GM23338 (cell line): ENCODE results near the gene TNS3. TPM values are rescaled to one million over a fixed set of nuclear protein-coding genes. Genes with fewer than 3 reads are reported as not detected.

Experiments
- ATAC-seq: fragments of 200-7000 bp; cut with Tn5 transposase; 3 replicates; pipeline ENCODE4 v1.9.1; 2020
- DNase-seq: peaks from one replicate; pipeline ENCODE4 v3.0.0-alpha.2; 2015; ENCODE audit warnings: low spot score
- H2AFZ ChIP-seq: fragments of 200-600 bp; sonication (generic); 2 replicates; pipeline ENCODE4 v1.8.0; 2016; ENCODE audit warnings: antibody characterized with exemption, mild to moderate bottlenecking, moderate library complexity
- H3F3A ChIP-seq: fragments of 200-600 bp; sonication (generic); replicated peaks from 2 replicates; pipeline ENCODE4 v1.8.0; 2017; ENCODE audit warnings: antibody characterized with exemption, mixed run types, low read depth
- H3K27ac ChIP-seq: fragments of 200-600 bp; sonication (generic); 2 replicates; pipeline ENCODE4 v1.6.1; 2016; ENCODE audit warnings: low read depth
- H3K27me3 ChIP-seq: fragments of 200-600 bp; sonication (generic); 2 replicates; pipeline ENCODE4 v1.8.0; 2016; ENCODE audit warnings: mild to moderate bottlenecking, mixed run types, moderate library complexity; ENCODE audit not compliant: insufficient read depth
- H3K36me3 ChIP-seq: fragments of 200-600 bp; sonication (generic); 2 replicates; pipeline ENCODE4 v1.8.0; 2016; ENCODE audit warnings: mild to moderate bottlenecking; ENCODE audit not compliant: insufficient read depth
- H3K4me1 ChIP-seq: fragments of 200-600 bp; sonication (generic); 2 replicates; pipeline ENCODE4 v1.8.0; 2016; ENCODE audit warnings: mild to moderate bottlenecking, moderate library complexity; ENCODE audit not compliant: insufficient read depth
- H3K4me2 ChIP-seq: fragments of 200-600 bp; sonication (generic); 2 replicates; pipeline ENCODE4 v1.7.1; 2017; ENCODE audit warnings: mixed run types
- H3K4me3 ChIP-seq: fragments of 200-600 bp; sonication (generic); 2 replicates; pipeline ENCODE4 v1.6.1; 2016; ENCODE audit warnings: mixed run types
- H3K79me2 ChIP-seq: fragments of 200-600 bp; sonication (generic); replicated peaks from 2 replicates; pipeline ENCODE4 v1.8.0; 2017; ENCODE audit warnings: mild to moderate bottlenecking; ENCODE audit not compliant: insufficient read depth
- H3K9me2 ChIP-seq: fragments of 200-600 bp; sonication (generic); 2 replicates; pipeline ENCODE4 v1.8.0; 2017; ENCODE audit not compliant: insufficient read depth
- H4K20me1 ChIP-seq: fragments of 200-600 bp; sonication (generic); replicated peaks from 2 replicates; pipeline ENCODE4 v1.8.0; 2017; ENCODE audit warnings: mild to moderate bottlenecking; ENCODE audit not compliant: insufficient read depth
- H3K27ac Mint-ChIP-seq: 2 replicates; pipeline ENCODE4 v1.8.0; 2020; ENCODE audit warnings: inconsistent platforms, mild to moderate bottlenecking, moderate library complexity, mixed read lengths
- H3K27me3 Mint-ChIP-seq: 3 replicates; pipeline ENCODE4 v1.8.0; 2022; ENCODE audit warnings: low read depth, mild to moderate bottlenecking, moderate library complexity, mixed read lengths, inconsistent platforms; ENCODE audit not compliant: insufficient read depth, poor library complexity
- H3K36me3 Mint-ChIP-seq: 3 replicates; pipeline ENCODE4 v1.8.0; 2021; ENCODE audit warnings: low read depth, mild to moderate bottlenecking, inconsistent platforms, moderate library complexity, mixed read lengths
- H3K4me1 Mint-ChIP-seq: 3 replicates; pipeline ENCODE4 v1.8.0; 2020; ENCODE audit warnings: mild to moderate bottlenecking, inconsistent platforms, mixed read lengths
- H3K4me3 Mint-ChIP-seq: 3 replicates; pipeline ENCODE4 v1.8.0; 2021; ENCODE audit warnings: moderate library complexity, mild to moderate bottlenecking, inconsistent platforms, mixed read lengths
- H3K9me3 Mint-ChIP-seq: 3 replicates; pipeline ENCODE4 v1.8.0; 2020; ENCODE audit warnings: moderate library complexity, mild to moderate bottlenecking, inconsistent platforms, mixed read lengths
- EZH2phosphoT487 ChIP-seq: fragments of 200-600 bp; sonication (generic); IDR thresholded peaks from one replicate; pipeline ENCODE4 v1.8.1; 2018; ENCODE audit warnings: antibody characterized with exemption; ENCODE audit not compliant: unreplicated experiment
- STAT1 ChIP-seq: IDR thresholded peaks from one replicate; pipeline ENCODE4 v1.6.1; 2016; ENCODE audit warnings: antibody characterized with exemption; ENCODE audit not compliant: unreplicated experiment
- ZNF331 ChIP-seq: fragments of 250-450 bp; sonication (Bioruptor Pico); IDR thresholded peaks from 2 replicates; pipeline ENCODE4 v1.5.0; 2020; ENCODE audit warnings: low read depth, mild to moderate bottlenecking, moderate library complexity
- polyA plus RNA-seq: library from polyadenylated mRNA; unstranded; fragments of >200 nt; fragmentation: Nextera tagmentation; extraction: Ambion mirVana; gene quantifications from 2 replicates; pipeline ENCODE4 v1.2.1, GENCODE V29; 2016
- total RNA-seq: library from RNA; depleted of rRNA; stranded (reverse); fragments of >200 nt; shearing (Covaris generic); gene quantifications from 2 replicates; pipeline ENCODE4 v1.2.3, GENCODE V29; 2014
- TF ChIP-seq, protein P1 (sequence below): IDR thresholded peaks from one replicate; pipeline ENCODE4 v1.6.1; 2018; ENCODE audit warnings: antibody characterized with exemption; ENCODE audit not compliant: unreplicated experiment
- TF ChIP-seq, protein P2 (sequence below): IDR thresholded peaks from 2 replicates; pipeline ENCODE4 v1.6.1; 2016; ENCODE audit warnings: antibody characterized with exemption
- TF ChIP-seq, protein P3 (sequence below): fragments of 250-450 bp; sonication (Bioruptor Pico); IDR thresholded peaks from 2 replicates; pipeline ENCODE4 v1.5.0; 2020; ENCODE audit warnings: mild to moderate bottlenecking, moderate library complexity
- TF ChIP-seq, protein P4 (sequence below), 2 experiments: fragments of 200-600 bp in 1 of 2; sonication (generic) in 1 of 2; conservative IDR thresholded peaks; 2 replicates each; pipeline versions ENCODE4 v1.5.1 to v1.6.1; 2016 to 2017; ENCODE audit warnings: antibody characterized with exemption in 2 of 2, low read depth in 2 of 2, mild to moderate bottlenecking in 2 of 2, moderate library complexity in 1 of 2

Gene TNS3
- total and polyA plus RNA-seq, 2 experiments from 2014 or later, result 6.2 to 28.7 TPM

DNA sequence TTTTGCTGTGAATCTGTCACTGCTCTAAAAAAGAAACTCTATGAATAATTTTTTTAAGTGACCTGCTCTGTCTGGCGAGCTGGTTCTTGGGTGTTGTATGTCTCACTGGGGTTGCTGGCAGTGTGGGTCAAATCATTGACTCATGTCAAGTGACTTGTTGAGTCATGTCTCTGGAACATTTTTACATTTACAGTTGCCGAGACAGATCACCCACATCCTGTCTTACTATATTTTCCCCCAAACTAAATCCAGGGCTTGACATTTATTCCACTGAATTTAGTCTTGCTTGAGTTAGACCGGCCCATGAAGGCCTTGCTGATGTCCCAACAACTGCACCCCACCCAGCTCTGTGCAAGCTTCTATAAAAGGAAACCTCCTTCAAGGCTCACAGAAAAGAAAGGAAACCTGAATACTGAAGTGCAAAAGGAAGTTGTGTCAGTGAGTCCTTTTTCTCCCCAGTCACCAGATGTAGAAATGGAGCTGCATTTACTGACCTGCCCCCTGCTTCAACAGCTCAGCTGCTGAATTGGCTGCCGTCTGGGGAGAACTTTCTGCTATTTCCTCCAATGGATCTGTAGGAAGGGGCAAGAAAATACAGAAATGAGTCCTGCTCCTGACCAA is 290.3 kb downstream of the TNS3 start (continued):
- TF ChIP-seq, protein P1, sequence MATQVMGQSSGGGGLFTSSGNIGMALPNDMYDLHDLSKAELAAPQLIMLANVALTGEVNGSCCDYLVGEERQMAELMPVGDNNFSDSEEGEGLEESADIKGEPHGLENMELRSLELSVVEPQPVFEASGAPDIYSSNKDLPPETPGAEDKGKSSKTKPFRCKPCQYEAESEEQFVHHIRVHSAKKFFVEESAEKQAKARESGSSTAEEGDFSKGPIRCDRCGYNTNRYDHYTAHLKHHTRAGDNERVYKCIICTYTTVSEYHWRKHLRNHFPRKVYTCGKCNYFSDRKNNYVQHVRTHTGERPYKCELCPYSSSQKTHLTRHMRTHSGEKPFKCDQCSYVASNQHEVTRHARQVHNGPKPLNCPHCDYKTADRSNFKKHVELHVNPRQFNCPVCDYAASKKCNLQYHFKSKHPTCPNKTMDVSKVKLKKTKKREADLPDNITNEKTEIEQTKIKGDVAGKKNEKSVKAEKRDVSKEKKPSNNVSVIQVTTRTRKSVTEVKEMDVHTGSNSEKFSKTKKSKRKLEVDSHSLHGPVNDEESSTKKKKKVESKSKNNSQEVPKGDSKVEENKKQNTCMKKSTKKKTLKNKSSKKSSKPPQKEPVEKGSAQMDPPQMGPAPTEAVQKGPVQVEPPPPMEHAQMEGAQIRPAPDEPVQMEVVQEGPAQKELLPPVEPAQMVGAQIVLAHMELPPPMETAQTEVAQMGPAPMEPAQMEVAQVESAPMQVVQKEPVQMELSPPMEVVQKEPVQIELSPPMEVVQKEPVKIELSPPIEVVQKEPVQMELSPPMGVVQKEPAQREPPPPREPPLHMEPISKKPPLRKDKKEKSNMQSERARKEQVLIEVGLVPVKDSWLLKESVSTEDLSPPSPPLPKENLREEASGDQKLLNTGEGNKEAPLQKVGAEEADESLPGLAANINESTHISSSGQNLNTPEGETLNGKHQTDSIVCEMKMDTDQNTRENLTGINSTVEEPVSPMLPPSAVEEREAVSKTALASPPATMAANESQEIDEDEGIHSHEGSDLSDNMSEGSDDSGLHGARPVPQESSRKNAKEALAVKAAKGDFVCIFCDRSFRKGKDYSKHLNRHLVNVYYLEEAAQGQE, result no peak

DNA sequence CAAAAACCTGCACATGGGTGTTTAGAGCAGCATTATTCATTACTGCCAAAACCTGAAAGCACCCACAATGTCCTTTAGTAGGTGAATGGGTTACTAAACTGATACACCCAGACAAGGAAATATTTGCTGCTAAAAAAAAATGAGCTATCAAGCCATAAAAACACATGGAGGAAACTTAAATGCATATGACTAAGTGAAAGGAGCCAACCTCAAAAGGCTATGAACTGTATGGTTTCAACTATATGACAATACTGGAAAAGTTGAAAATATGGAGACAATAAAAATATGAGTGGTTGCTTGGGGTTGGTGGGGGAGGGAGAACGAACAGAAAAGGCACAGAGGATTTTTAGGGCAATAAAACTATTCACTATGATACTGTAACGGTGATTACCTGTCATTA is 291.0 kb downstream of the TNS3 start:
- Mint-ChIP-seq H3K27ac (no peak overlapping the region), H3K4me1 (no peaks in the 10 kb centered on the region), H3K36me3 (peaks cover 13% of the 10 kb centered on the region), H3K9me3 (no peaks in the 10 kb centered on the region), H3K4me3 (no peak overlapping the region), H3K27me3 (no peaks in the 10 kb centered on the region)
- no peaks in the 10 kb centered on the region for H3K79me2 ChIP-seq
- ATAC-seq, result no peak
- no peak overlapping the region for H3K4me2 ChIP-seq
- no peaks in the 10 kb centered on the region for H3F3A ChIP-seq
- H3K4me3 ChIP-seq, result no peak overlapping the region
- H3K27me3 ChIP-seq, result no peaks in the 10 kb centered on the region
- no peak for DNase-seq
- no peaks in the 10 kb centered on the region for H3K9me2 ChIP-seq
- no peak overlapping the region for H2AFZ ChIP-seq
- peaks cover 7% of the 10 kb centered on the region; the same call in 1 of the 2 replicates for H3K36me3 ChIP-seq
- H3K27ac ChIP-seq, result no peak overlapping the region
- no peaks in the 10 kb centered on the region for H4K20me1 ChIP-seq
- no peaks in the 10 kb centered on the region for H3K4me1 ChIP-seq
- TF ChIP-seq STAT1, result no peak
- TF ChIP-seq, protein P1, result no peak
- TF ChIP-seq, protein P2, sequence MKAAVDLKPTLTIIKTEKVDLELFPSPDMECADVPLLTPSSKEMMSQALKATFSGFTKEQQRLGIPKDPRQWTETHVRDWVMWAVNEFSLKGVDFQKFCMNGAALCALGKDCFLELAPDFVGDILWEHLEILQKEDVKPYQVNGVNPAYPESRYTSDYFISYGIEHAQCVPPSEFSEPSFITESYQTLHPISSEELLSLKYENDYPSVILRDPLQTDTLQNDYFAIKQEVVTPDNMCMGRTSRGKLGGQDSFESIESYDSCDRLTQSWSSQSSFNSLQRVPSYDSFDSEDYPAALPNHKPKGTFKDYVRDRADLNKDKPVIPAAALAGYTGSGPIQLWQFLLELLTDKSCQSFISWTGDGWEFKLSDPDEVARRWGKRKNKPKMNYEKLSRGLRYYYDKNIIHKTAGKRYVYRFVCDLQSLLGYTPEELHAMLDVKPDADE, result no peak
- TF ChIP-seq, protein P3, sequence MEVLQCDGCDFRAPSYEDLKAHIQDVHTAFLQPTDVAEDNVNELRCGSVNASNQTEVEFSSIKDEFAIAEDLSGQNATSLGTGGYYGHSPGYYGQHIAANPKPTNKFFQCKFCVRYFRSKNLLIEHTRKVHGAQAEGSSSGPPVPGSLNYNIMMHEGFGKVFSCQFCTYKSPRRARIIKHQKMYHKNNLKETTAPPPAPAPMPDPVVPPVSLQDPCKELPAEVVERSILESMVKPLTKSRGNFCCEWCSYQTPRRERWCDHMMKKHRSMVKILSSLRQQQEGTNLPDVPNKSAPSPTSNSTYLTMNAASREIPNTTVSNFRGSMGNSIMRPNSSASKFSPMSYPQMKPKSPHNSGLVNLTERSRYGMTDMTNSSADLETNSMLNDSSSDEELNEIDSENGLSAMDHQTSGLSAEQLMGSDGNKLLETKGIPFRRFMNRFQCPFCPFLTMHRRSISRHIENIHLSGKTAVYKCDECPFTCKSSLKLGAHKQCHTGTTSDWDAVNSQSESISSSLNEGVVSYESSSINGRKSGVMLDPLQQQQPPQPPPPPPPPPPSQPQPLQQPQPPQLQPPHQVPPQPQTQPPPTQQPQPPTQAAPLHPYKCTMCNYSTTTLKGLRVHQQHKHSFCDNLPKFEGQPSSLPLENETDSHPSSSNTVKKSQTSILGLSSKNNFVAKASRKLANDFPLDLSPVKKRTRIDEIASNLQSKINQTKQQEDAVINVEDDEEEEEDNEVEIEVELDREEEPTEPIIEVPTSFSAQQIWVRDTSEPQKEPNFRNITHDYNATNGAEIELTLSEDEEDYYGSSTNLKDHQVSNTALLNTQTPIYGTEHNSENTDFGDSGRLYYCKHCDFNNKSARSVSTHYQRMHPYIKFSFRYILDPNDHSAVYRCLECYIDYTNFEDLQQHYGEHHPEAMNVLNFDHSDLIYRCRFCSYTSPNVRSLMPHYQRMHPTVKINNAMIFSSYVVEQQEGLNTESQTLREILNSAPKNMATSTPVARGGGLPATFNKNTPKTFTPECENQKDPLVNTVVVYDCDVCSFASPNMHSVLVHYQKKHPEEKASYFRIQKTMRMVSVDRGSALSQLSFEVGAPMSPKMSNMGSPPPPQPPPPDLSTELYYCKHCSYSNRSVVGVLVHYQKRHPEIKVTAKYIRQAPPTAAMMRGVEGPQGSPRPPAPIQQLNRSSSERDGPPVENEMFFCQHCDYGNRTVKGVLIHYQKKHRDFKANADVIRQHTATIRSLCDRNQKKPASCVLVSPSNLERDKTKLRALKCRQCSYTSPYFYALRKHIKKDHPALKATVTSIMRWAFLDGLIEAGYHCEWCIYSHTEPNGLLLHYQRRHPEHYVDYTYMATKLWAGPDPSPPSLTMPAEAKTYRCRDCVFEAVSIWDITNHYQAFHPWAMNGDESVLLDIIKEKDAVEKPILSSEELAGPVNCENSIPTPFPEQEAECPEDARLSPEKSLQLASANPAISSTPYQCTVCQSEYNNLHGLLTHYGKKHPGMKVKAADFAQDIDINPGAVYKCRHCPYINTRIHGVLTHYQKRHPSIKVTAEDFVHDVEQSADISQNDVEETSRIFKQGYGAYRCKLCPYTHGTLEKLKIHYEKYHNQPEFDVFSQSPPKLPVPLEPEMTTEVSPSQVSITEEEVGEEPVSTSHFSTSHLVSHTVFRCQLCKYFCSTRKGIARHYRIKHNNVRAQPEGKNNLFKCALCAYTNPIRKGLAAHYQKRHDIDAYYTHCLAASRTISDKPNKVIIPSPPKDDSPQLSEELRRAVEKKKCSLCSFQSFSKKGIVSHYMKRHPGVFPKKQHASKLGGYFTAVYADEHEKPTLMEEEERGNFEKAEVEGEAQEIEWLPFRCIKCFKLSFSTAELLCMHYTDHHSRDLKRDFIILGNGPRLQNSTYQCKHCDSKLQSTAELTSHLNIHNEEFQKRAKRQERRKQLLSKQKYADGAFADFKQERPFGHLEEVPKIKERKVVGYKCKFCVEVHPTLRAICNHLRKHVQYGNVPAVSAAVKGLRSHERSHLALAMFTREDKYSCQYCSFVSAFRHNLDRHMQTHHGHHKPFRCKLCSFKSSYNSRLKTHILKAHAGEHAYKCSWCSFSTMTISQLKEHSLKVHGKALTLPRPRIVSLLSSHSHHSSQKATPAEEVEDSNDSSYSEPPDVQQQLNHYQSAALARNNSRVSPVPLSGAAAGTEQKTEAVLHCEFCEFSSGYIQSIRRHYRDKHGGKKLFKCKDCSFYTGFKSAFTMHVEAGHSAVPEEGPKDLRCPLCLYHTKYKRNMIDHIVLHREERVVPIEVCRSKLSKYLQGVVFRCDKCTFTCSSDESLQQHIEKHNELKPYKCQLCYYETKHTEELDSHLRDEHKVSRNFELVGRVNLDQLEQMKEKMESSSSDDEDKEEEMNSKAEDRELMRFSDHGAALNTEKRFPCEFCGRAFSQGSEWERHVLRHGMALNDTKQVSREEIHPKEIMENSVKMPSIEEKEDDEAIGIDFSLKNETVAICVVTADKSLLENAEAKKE (CRISPR knock-in tag), result no peak
- TF ChIP-seq EZH2phosphoT487, result no peak
- no peak for TF ChIP-seq ZNF331
- TF ChIP-seq, protein P4, sequence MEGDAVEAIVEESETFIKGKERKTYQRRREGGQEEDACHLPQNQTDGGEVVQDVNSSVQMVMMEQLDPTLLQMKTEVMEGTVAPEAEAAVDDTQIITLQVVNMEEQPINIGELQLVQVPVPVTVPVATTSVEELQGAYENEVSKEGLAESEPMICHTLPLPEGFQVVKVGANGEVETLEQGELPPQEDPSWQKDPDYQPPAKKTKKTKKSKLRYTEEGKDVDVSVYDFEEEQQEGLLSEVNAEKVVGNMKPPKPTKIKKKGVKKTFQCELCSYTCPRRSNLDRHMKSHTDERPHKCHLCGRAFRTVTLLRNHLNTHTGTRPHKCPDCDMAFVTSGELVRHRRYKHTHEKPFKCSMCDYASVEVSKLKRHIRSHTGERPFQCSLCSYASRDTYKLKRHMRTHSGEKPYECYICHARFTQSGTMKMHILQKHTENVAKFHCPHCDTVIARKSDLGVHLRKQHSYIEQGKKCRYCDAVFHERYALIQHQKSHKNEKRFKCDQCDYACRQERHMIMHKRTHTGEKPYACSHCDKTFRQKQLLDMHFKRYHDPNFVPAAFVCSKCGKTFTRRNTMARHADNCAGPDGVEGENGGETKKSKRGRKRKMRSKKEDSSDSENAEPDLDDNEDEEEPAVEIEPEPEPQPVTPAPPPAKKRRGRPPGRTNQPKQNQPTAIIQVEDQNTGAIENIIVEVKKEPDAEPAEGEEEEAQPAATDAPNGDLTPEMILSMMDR (conservative IDR thresholded peaks at IDR 0.05; ENCODE audit: low read depth in 2 of 2), result no peak
